SK-N-SH (cell line): ENCODE results near the gene KCNAB1. TPM values are rescaled to one million over a fixed set of nuclear protein-coding genes. Genes with fewer than 3 reads are reported as not detected.

Experiments
- CTCF ChIA-PET: fragments of 300-600, 350-600 bp; formaldehyde crosslinking; extraction: SDS; loops from one replicate; lab custom pipeline; 2021; lab: Yijun Ruan, JAX
- POLR2A ChIA-PET: fragments of 350-600 bp; sonication (Branson Sonifier 250); formaldehyde crosslinking; extraction: SDS; loops from one replicate; lab custom pipeline; 2020; ENCODE audit warnings: antibody characterized with exemption, inconsistent platforms; lab: Yijun Ruan, JAX
- DNase-seq: peaks from one replicate; pipeline ENCODE4 v3.0.0; 2012
- H2AFZ ChIP-seq: fragments of 200-600 bp; sonication (generic); 2 replicates; pipeline ENCODE4 v1.8.1; 2016; ENCODE audit warnings: antibody characterized with exemption, mild to moderate bottlenecking, low read depth
- H3F3A ChIP-seq: fragments of 200-600 bp; sonication (generic); replicated peaks from 2 replicates; pipeline ENCODE3; 2016; ENCODE audit warnings: antibody characterized with exemption, mild to moderate bottlenecking; ENCODE audit not compliant: insufficient read depth
- H3K27ac ChIP-seq, 2 experiments: fragments of 200-500 bp in 1 of 2; fragments of 200-600 bp in 1 of 2; sonication (Bioruptor generic) in 1 of 2; sonication (generic), shearing (Covaris generic) in 1 of 2; 2 replicates each; pipeline versions ENCODE4 v1.5.1 to v1.6.1; 2014 to 2016; ENCODE audit warnings: low read depth in 2 of 2, inconsistent platforms in 1 of 2, low read length in 1 of 2, mild to moderate bottlenecking in 1 of 2, mixed read lengths in 1 of 2
- H3K27me3 ChIP-seq: fragments of 200-600 bp; sonication (generic), shearing (Covaris generic); 2 replicates; pipeline ENCODE4 v1.6.1; 2016; ENCODE audit warnings: mixed run types; ENCODE audit not compliant: insufficient read depth
- H3K36me3 ChIP-seq, 2 experiments: fragments of 200-500 bp in 1 of 2; fragments of 200-600 bp in 1 of 2; sonication (Bioruptor generic) in 1 of 2; sonication (generic) in 1 of 2; replicated peaks in 1 of 2; 2 replicates each; pipeline versions ENCODE3 to v1.5.1; 2014 to 2016; ENCODE audit warnings: low read length in 1 of 2, mild to moderate bottlenecking in 1 of 2; ENCODE audit not compliant: insufficient read depth in 2 of 2, control insufficient read depth in 1 of 2
- H3K4me1 ChIP-seq, 2 experiments: fragments of 200-500 bp in 1 of 2; fragments of 200-600 bp in 1 of 2; sonication (Bioruptor generic) in 1 of 2; sonication (generic), shearing (Covaris generic) in 1 of 2; 2 replicates each; pipeline versions ENCODE4 v1.5.1 to v1.6.1; 2014 to 2016; ENCODE audit warnings: low read depth in 1 of 2, low read length in 1 of 2, mixed run types in 1 of 2; ENCODE audit not compliant: insufficient read depth in 2 of 2, control insufficient read depth in 1 of 2
- H3K4me2 ChIP-seq: fragments of 200-600 bp; sonication (generic), shearing (Covaris generic); 2 replicates; pipeline ENCODE4 v1.6.1; 2017; ENCODE audit warnings: mixed run types
- H3K4me3 ChIP-seq, 2 experiments: fragments of 200-500 bp in 1 of 2; fragments of 200-600 bp in 1 of 2; sonication (Bioruptor generic) in 1 of 2; sonication (generic), shearing (Covaris generic) in 1 of 2; 2 replicates each; pipeline versions ENCODE4 v1.5.1 to v1.8.1; 2014 to 2016; ENCODE audit warnings: low read depth in 2 of 2, inconsistent platforms in 1 of 2, low read length in 1 of 2, mild to moderate bottlenecking in 1 of 2, mixed read lengths in 1 of 2, moderate library complexity in 1 of 2
- H3K79me2 ChIP-seq: fragments of 200-600 bp; sonication (generic); 2 replicates; pipeline ENCODE4 v1.8.1; 2017; ENCODE audit warnings: mild to moderate bottlenecking; ENCODE audit not compliant: insufficient read depth
- H3K9ac ChIP-seq: fragments of 200-600 bp; sonication (generic); 2 replicates; pipeline ENCODE4 v1.6.1; 2017; ENCODE audit warnings: mixed run types
- H3K9me2 ChIP-seq: fragments of 200-600 bp; sonication (generic); 2 replicates; pipeline ENCODE4 v1.6.1; 2017; ENCODE audit warnings: mixed run types
- H3K9me3 ChIP-seq: fragments of 200-600 bp; sonication (generic); 2 replicates; pipeline ENCODE4 v1.6.1; 2017; ENCODE audit warnings: mixed run types, mild to moderate bottlenecking, moderate library complexity
- H4K20me1 ChIP-seq: fragments of 200-600 bp; sonication (generic); 2 replicates; pipeline ENCODE4 v1.6.1; 2017; ENCODE audit warnings: mild to moderate bottlenecking, mixed run types; ENCODE audit not compliant: insufficient read depth
- CHD2 ChIP-seq: fragments of 150-350 bp; IDR thresholded peaks from 2 replicates; pipeline ENCODE4 v1.6.1; 2018; ENCODE audit warnings: low read length; ENCODE audit not compliant: partially characterized antibody
- CTCF ChIP-seq: fragments of 200-600 bp; sonication (generic); IDR thresholded peaks from 2 replicates; pipeline ENCODE4 v1.6.1; 2017; ENCODE audit warnings: antibody characterized with exemption, mild to moderate bottlenecking, moderate library complexity
- ELF1 ChIP-seq: IDR thresholded peaks from 2 replicates; pipeline ENCODE4 v1.4.0; 2012
- EZH2phosphoT487 ChIP-seq: fragments of 200-600 bp; sonication (generic); IDR thresholded peaks from 2 replicates; pipeline ENCODE4 v1.6.1; 2017; ENCODE audit warnings: low read depth, mixed run types, mild to moderate bottlenecking, antibody characterized with exemption, moderate library complexity, borderline replicate concordance
- FOSL2 ChIP-seq: IDR thresholded peaks from 2 replicates; pipeline ENCODE4 v1.4.0; 2012; ENCODE audit warnings: low read depth, mild to moderate bottlenecking, moderate library complexity, borderline replicate concordance
- FOXM1 ChIP-seq: IDR thresholded peaks from 2 replicates; pipeline ENCODE4 v1.4.0; 2012; ENCODE audit warnings: low read depth, mild to moderate bottlenecking
- GATA2 ChIP-seq: sonication (generic); formaldehyde crosslinking; IDR thresholded peaks from 2 replicates; pipeline ENCODE4 v1.5.0; 2020; ENCODE audit warnings: mild to moderate bottlenecking, missing genetic modification reagents
- IRF3 ChIP-seq: fragments of 150-350 bp; IDR thresholded peaks from 2 replicates; pipeline ENCODE4 v1.6.1; 2016; ENCODE audit warnings: mild to moderate bottlenecking, low read depth, low read length
- JUND ChIP-seq: IDR thresholded peaks from 2 replicates; pipeline ENCODE4 v1.4.0; 2012
- MAX ChIP-seq: IDR thresholded peaks from 2 replicates; pipeline ENCODE4 v1.4.0; 2012; ENCODE audit warnings: low read depth
- MEF2A ChIP-seq: IDR thresholded peaks from 2 replicates; pipeline ENCODE4 v1.4.0; 2012; ENCODE audit warnings: low read depth, borderline replicate concordance
- MXI1 ChIP-seq: IDR thresholded peaks from 2 replicates; pipeline ENCODE4 v1.6.1; 2012; ENCODE audit warnings: mild to moderate bottlenecking, low read depth, low read length, improper control_type of control experiment
- NFIC ChIP-seq: IDR thresholded peaks from 2 replicates; pipeline ENCODE4 v1.4.0; 2012; ENCODE audit warnings: borderline replicate concordance
- NRF1 ChIP-seq: IDR thresholded peaks from 2 replicates; pipeline ENCODE4 v1.6.1; 2012; ENCODE audit warnings: low read depth, mild to moderate bottlenecking, low read length
- POLR2AphosphoS5 ChIP-seq: IDR thresholded peaks from 2 replicates; pipeline ENCODE4 v1.6.1; 2012; ENCODE audit warnings: low read depth, low read length
- RAD21 ChIP-seq: IDR thresholded peaks from 2 replicates; pipeline ENCODE4 v1.6.1; 2012; ENCODE audit warnings: mild to moderate bottlenecking, low read length
- REST ChIP-seq: IDR thresholded peaks from 2 replicates; pipeline ENCODE4 v1.6.1; 2012; ENCODE audit warnings: mild to moderate bottlenecking, low read depth, low read length, moderate library complexity
- RFX5 ChIP-seq: IDR thresholded peaks from 2 replicates; pipeline ENCODE4 v1.6.1; 2012; ENCODE audit warnings: mild to moderate bottlenecking, improper control_type of control experiment, low read length
- RXRA ChIP-seq: IDR thresholded peaks from 2 replicates; pipeline ENCODE4 v1.4.0; 2012; ENCODE audit warnings: low read depth, mild to moderate bottlenecking, borderline replicate concordance
- SIN3A ChIP-seq: IDR thresholded peaks from 2 replicates; pipeline ENCODE4 v1.6.1; 2012; ENCODE audit warnings: low read depth, mild to moderate bottlenecking, low read length, moderate library complexity, borderline replicate concordance
- TCF12 ChIP-seq: IDR thresholded peaks from 2 replicates; pipeline ENCODE4 v1.4.0; 2012
- TEAD4 ChIP-seq: IDR thresholded peaks from 2 replicates; pipeline ENCODE4 v1.4.0; 2012; ENCODE audit warnings: mild to moderate bottlenecking, borderline replicate concordance; ENCODE audit not compliant: insufficient read depth
- USF1 ChIP-seq: IDR thresholded peaks from 2 replicates; pipeline ENCODE4 v1.4.0; 2012; ENCODE audit warnings: low read depth, borderline replicate concordance
- YY1 ChIP-seq: IDR thresholded peaks from 2 replicates; pipeline ENCODE4 v1.4.0; 2012; ENCODE audit warnings: low read depth, mild to moderate bottlenecking
- ZBTB33 ChIP-seq: IDR thresholded peaks from 2 replicates; pipeline ENCODE4 v1.4.0; 2012; ENCODE audit warnings: low read depth, borderline replicate concordance
- WGBS: methylation state at CpG from one replicate; pipeline ENCODE4 v1.1.6; 2017; ENCODE audit warnings: low lambda C conversion rate; 5-methylcytosine and 5-hydroxymethylcytosine counted together
- polyA plus RNA-seq, 3 experiments: library from polyadenylated mRNA; depleted of rRNA; stranded (reverse); fragments of >200 nt; gene quantifications; 2 replicates each; pipeline ENCODE4 v1.2.3, GENCODE V29; 2012

Gene KCNAB1
- polyA plus RNA-seq, 1 of the 3 experiments (the other 2 are of a cell fraction): 82.1 TPM

- peaks cover 86% of the 10 kb centered on the region for H3K79me2 ChIP-seq
- no peaks in the 10 kb centered on the region for H3K9me2 ChIP-seq
- no peak overlapping the region for H3K9ac ChIP-seq
- peak overlapping the region; percentile 48 to 87; a peak in 3 of 4 replicates for H3K27ac ChIP-seq
- ChIA-PET POLR2A (interaction anchor here (0.6 kb wide), 1 partner anchor 63 kb away, joined by 3 read pairs; no protein-coding TSS in a partner anchor), CTCF (interaction anchor here (0.7 to 4.3 kb wide), 13 partner anchors 10 to 789 kb away, joined by 3 to 24 read pairs (median 3); no protein-coding TSS in a partner anchor)
- WGBS: 54% methylated on average over 6 of the region's 6 CpGs
- peaks cover 25 to 33% of the 10 kb centered on the region in 2 experiments; a peak in 3 of 4 replicates for H3K4me1 ChIP-seq
- H3K36me3 ChIP-seq: peaks cover 2 to 20% of the 10 kb centered on the region in 2 experiments
- H3K9me3 ChIP-seq: no peaks in the 10 kb centered on the region
- DNase-seq: peak; percentile 41
- peaks cover 24% of the 10 kb centered on the region for H3F3A ChIP-seq
- no peaks in the 10 kb centered on the region for H3K27me3 ChIP-seq
- H4K20me1 ChIP-seq: no peaks in the 10 kb centered on the region
- H3K4me2 ChIP-seq: no peak overlapping the region
- H3K4me3 ChIP-seq: no peak overlapping the region
- H2AFZ ChIP-seq: no peak overlapping the region
- no peak for TF ChIP-seq USF1
- TF ChIP-seq TCF12: peak; percentile 71
- no peak for TF ChIP-seq FOSL2
- 0 out of 2 replicates have a peak, but pooled peaks have one; percentile 29 for TF ChIP-seq NFIC
- TF ChIP-seq REST: no peak
- no peak for TF ChIP-seq ZBTB33
- TF ChIP-seq EZH2phosphoT487: no peak
- TF ChIP-seq SIN3A: no peak
- no peak for TF ChIP-seq CTCF
- no peak for TF ChIP-seq POLR2AphosphoS5
- no peak for TF ChIP-seq MAX
- no peak for TF ChIP-seq NRF1
- TF ChIP-seq RAD21: peak; percentile 12; the same call in 1 of the 2 replicates
- TF ChIP-seq MXI1: no peak
- no peak for TF ChIP-seq MEF2A
- TF ChIP-seq TEAD4: no peak
- TF ChIP-seq CHD2: peak; percentile 48
- TF ChIP-seq YY1: no peak
- no peak for TF ChIP-seq RFX5
- TF ChIP-seq JUND: no peak
- TF ChIP-seq FOXM1: no peak
- TF ChIP-seq IRF3: no peak
- TF ChIP-seq RXRA: no peak
- no peak for TF ChIP-seq ELF1
- peak; percentile 79 for TF ChIP-seq GATA2 (CRISPR knock-in tag)
Observed at GRCh38 chr3:156383441-156384025, 263.2 kb downstream of the KCNAB1 start.
